GM12891 (cell line): Measurements from ENCODE around the gene MSH3.

Source experiments
- PAX5 ChIP-seq: IDR thresholded peaks from 2 replicates; pipeline ENCODE4 v1.6.1; 2011; ENCODE audit warnings: low read length, moderate library complexity, mild to moderate bottlenecking; ENCODE audit not compliant: insufficient read depth, severe bottlenecking
- POLR2A ChIP-seq: IDR thresholded peaks from 2 replicates; pipeline ENCODE4 v1.6.1; 2011; ENCODE audit warnings: low read depth, low read length, control low read depth
- POLR2AphosphoS5 ChIP-seq: IDR thresholded peaks from 2 replicates; pipeline ENCODE4 v1.6.1; 2011; ENCODE audit warnings: low read depth, low read length, control low read depth
- POU2F2 ChIP-seq: IDR thresholded peaks from 2 replicates; pipeline ENCODE4 v1.6.1; 2011; ENCODE audit warnings: low read depth, mild to moderate bottlenecking, control low read depth, low read length, moderate library complexity
- TAF1 ChIP-seq: IDR thresholded peaks from 2 replicates; pipeline ENCODE4 v1.6.1; 2011; ENCODE audit warnings: low read depth, low read length, control low read depth

- TF ChIP-seq TAF1, result no peak
- no peak for TF ChIP-seq POLR2A
- TF ChIP-seq POU2F2, result no peak
- TF ChIP-seq POLR2AphosphoS5, result no peak
- TF ChIP-seq PAX5, result no peak
Measured at GRCh38 chr5:80609692-80610091, 44.8 kb upstream of the MSH3 start.
